Hepatocyte (in vitro differentiated cells): Measurements from ENCODE around the gene ZFR2. TPM values are rescaled to one million over a fixed set of nuclear protein-coding genes. Genes with fewer than 3 reads are reported as not detected.

ENCODE experiments used
- DNase-seq: peaks from one replicate; pipeline ENCODE4 v3.0.0-alpha.2; 2016; ENCODE audit warnings: low spot score
- H2AFZ ChIP-seq: fragments of 200-600 bp; sonication (generic); 2 replicates; pipeline ENCODE4 v1.6.0; 2016; ENCODE audit warnings: antibody characterized with exemption, mild to moderate bottlenecking
- H3K27ac ChIP-seq: fragments of 200-600 bp; sonication (generic); 2 replicates; pipeline ENCODE4 v1.5.1; 2016; ENCODE audit warnings: mild to moderate bottlenecking
- H3K27me3 ChIP-seq: fragments of 200-600 bp; sonication (generic); 2 replicates; pipeline ENCODE4 v1.6.1; 2016
- H3K36me3 ChIP-seq: fragments of 200-600 bp; sonication (generic); replicated peaks from 2 replicates; pipeline ENCODE4 v1.5.1; 2016; ENCODE audit warnings: low read depth; ENCODE audit not compliant: insufficient read depth
- H3K4me1 ChIP-seq: fragments of 200-600 bp; sonication (generic); 2 replicates; pipeline ENCODE4 v1.5.1; 2016; ENCODE audit warnings: mild to moderate bottlenecking, moderate library complexity; ENCODE audit not compliant: insufficient read depth
- H3K4me2 ChIP-seq: fragments of 200-600 bp; sonication (generic); 2 replicates; pipeline ENCODE4 v1.6.0; 2016
- H3K4me3 ChIP-seq: fragments of 200-600 bp; sonication (generic); 2 replicates; pipeline ENCODE4 v1.5.1; 2016; ENCODE audit warnings: mild to moderate bottlenecking
- H3K79me2 ChIP-seq: fragments of 200-600 bp; sonication (generic); 2 replicates; pipeline ENCODE4 v1.6.0; 2017; ENCODE audit warnings: mild to moderate bottlenecking
- H3K9me2 ChIP-seq: fragments of 200-600 bp; sonication (generic); replicated peaks from 2 replicates; pipeline ENCODE4 v1.6.0; 2017; ENCODE audit warnings: mild to moderate bottlenecking; ENCODE audit not compliant: insufficient read depth
- H3K9me3 ChIP-seq: fragments of 200-600 bp; sonication (generic); 2 replicates; pipeline ENCODE4 v1.5.1; 2016; ENCODE audit warnings: low read depth, mild to moderate bottlenecking
- H4K20me1 ChIP-seq: fragments of 200-600 bp; sonication (generic); 2 replicates; pipeline ENCODE4 v1.6.0; 2016; ENCODE audit warnings: mild to moderate bottlenecking; ENCODE audit not compliant: insufficient read depth, poor library complexity, severe bottlenecking
- EZH2 ChIP-seq: fragments of 200-600 bp; sonication (generic); IDR thresholded peaks from 2 replicates; pipeline ENCODE4 v1.6.1; 2016; ENCODE audit warnings: antibody characterized with exemption, mild to moderate bottlenecking, borderline replicate concordance
- EZH2phosphoT487 ChIP-seq: fragments of 200-600 bp; sonication (generic); IDR thresholded peaks from one replicate; pipeline ENCODE4 v1.6.1; 2018; ENCODE audit warnings: antibody characterized with exemption, mild to moderate bottlenecking, low read depth, moderate library complexity; ENCODE audit not compliant: unreplicated experiment, severe bottlenecking
- WGBS: methylation state at CpG from one replicate; pipeline ENCODE4 v1.1.6; 2016; ENCODE audit warnings: low lambda C conversion rate; ENCODE audit errors: missing lambda C conversion rate; 5-methylcytosine and 5-hydroxymethylcytosine counted together
- polyA plus RNA-seq: library from polyadenylated mRNA; unstranded; fragments of >200 nt; fragmentation: Nextera tagmentation; extraction: Ambion mirVana; gene quantifications from 2 replicates; pipeline ENCODE4 v1.2.1, GENCODE V29; 2016
- total RNA-seq: library from RNA; depleted of rRNA; stranded (reverse); fragments of >200 nt; gene quantifications from 2 replicates; pipeline ENCODE4 v1.2.3, GENCODE V29; 2014
- TF ChIP-seq, protein P1 (sequence below): fragments of 200-600 bp; sonication (generic); IDR thresholded peaks from 2 replicates; pipeline ENCODE4 v1.5.1; 2016; ENCODE audit warnings: antibody characterized with exemption, mild to moderate bottlenecking; ENCODE audit not compliant: poor library complexity

Gene ZFR2
- total and polyA plus RNA-seq, 2 experiments from 2014 or later = 0.97 to 1.7 TPM

DNA sequence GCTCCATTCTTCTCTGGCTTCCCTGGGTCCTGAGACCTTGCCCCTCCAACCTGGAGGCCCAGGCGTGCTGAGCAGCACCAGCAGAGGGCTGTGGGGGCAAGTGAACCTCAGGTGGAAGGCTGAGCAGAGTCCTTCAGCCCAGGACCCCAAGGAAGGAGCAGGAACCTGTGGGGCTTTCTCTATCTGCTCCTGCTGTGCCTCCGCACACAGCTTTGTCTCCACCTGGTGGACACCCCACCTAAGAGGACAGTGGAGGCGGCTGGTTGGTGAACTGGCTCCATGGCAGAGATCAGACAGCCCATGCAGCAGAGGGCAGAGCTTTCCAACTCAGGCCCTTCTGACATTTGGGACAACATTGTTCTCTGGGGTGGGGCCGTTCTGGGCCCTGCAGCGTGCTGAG, 19.7 kb downstream of the ZFR2 start:
- 54% methylated on average over 5 of the region's 5 CpGs for WGBS
- H3K36me3 ChIP-seq = no peaks in the 10 kb centered on the region

DNA sequence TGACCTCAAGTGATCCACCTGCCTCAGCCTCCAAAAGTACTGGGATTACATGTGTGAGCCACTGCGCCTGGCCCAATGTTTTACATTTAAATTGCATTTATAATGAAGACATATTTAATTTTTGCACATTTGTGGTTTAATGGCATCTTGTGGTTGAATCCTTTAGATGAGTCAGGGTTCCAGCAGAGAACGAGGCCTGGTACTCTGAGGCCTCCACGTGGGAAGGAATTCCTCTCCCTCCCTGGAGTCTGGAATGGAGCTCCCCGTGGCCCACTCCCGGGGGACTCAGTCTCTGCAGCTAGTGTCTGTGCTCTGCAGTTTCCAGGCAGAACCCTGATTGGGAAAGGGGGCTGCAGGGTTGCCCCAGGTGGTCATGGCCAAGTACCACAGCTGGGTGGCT, 24.2 kb downstream of the ZFR2 start:
- H3K27me3 ChIP-seq = no peaks in the 10 kb centered on the region
- H3K79me2 ChIP-seq = no peaks in the 10 kb centered on the region
- no peak overlapping the region for H3K27ac ChIP-seq
- H2AFZ ChIP-seq = no peak overlapping the region
- no peaks in the 10 kb centered on the region for H3K9me3 ChIP-seq
- no peaks in the 10 kb centered on the region for H3K4me1 ChIP-seq
- H4K20me1 ChIP-seq = no peaks in the 10 kb centered on the region
- no peak overlapping the region for H3K4me3 ChIP-seq
- 73% methylated on average over 5 of the region's 5 CpGs for WGBS
- H3K4me2 ChIP-seq = no peak overlapping the region
- H3K9me2 ChIP-seq = no peaks in the 10 kb centered on the region
- no peaks in the 10 kb centered on the region for H3K36me3 ChIP-seq
- TF ChIP-seq, protein P1, sequence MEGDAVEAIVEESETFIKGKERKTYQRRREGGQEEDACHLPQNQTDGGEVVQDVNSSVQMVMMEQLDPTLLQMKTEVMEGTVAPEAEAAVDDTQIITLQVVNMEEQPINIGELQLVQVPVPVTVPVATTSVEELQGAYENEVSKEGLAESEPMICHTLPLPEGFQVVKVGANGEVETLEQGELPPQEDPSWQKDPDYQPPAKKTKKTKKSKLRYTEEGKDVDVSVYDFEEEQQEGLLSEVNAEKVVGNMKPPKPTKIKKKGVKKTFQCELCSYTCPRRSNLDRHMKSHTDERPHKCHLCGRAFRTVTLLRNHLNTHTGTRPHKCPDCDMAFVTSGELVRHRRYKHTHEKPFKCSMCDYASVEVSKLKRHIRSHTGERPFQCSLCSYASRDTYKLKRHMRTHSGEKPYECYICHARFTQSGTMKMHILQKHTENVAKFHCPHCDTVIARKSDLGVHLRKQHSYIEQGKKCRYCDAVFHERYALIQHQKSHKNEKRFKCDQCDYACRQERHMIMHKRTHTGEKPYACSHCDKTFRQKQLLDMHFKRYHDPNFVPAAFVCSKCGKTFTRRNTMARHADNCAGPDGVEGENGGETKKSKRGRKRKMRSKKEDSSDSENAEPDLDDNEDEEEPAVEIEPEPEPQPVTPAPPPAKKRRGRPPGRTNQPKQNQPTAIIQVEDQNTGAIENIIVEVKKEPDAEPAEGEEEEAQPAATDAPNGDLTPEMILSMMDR = no peak
- TF ChIP-seq EZH2phosphoT487 (no peak), EZH2 (no peak)
- no peak for DNase-seq

More for the DNA sequence above, 19.7 kb downstream of the ZFR2 start:
- H3K79me2 ChIP-seq = no peaks in the 10 kb centered on the region
- no peak overlapping the region for H2AFZ ChIP-seq
- peak; percentile 45 for DNase-seq
- TF ChIP-seq EZH2 (no peak), EZH2phosphoT487 (no peak)
- TF ChIP-seq, protein P1 = peak; percentile 40
- H3K27ac ChIP-seq = no peak overlapping the region
- no peaks in the 10 kb centered on the region for H3K27me3 ChIP-seq
- no peaks in the 10 kb centered on the region for H4K20me1 ChIP-seq
- no peak overlapping the region for H3K4me3 ChIP-seq
- H3K9me3 ChIP-seq = no peaks in the 10 kb centered on the region
- no peaks in the 10 kb centered on the region for H3K4me1 ChIP-seq
- H3K4me2 ChIP-seq = no peak overlapping the region
- no peaks in the 10 kb centered on the region for H3K9me2 ChIP-seq

DNA sequence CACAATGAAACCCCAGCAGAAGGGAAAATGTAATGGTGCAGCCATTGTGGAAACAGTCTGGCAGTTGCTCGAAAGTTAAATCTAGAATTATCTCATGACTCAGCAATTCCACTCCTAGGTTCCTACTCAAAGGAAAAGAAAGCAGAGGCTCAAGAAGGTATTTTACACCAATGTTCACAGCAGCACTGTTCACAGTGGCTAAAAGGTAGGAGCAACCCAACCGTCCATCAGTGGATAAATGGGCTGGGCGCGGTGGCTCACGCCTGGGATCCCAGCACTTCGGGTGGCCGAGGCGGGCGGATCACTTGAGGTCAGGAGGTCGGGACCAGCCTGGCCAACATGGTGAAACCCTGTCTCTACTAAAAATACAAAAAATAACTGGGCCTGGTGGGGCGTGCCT, 25.9 kb downstream of the ZFR2 start:
- no peaks in the 10 kb centered on the region for H3K4me1 ChIP-seq
- WGBS = 88% methylated on average over 11 of the region's 11 CpGs
- H2AFZ ChIP-seq = no peak overlapping the region
- H3K9me2 ChIP-seq = no peaks in the 10 kb centered on the region
- no peaks in the 10 kb centered on the region for H3K79me2 ChIP-seq
- H3K4me2 ChIP-seq = no peak overlapping the region
- no peaks in the 10 kb centered on the region for H3K27me3 ChIP-seq
- no peak for DNase-seq
- no peak overlapping the region for H3K4me3 ChIP-seq
- H3K27ac ChIP-seq = no peak overlapping the region
- H4K20me1 ChIP-seq = no peaks in the 10 kb centered on the region
- TF ChIP-seq, protein P1 = no peak
- TF ChIP-seq EZH2phosphoT487 (no peak), EZH2 (no peak)
- H3K36me3 ChIP-seq = no peaks in the 10 kb centered on the region
- H3K9me3 ChIP-seq = no peaks in the 10 kb centered on the region

DNA sequence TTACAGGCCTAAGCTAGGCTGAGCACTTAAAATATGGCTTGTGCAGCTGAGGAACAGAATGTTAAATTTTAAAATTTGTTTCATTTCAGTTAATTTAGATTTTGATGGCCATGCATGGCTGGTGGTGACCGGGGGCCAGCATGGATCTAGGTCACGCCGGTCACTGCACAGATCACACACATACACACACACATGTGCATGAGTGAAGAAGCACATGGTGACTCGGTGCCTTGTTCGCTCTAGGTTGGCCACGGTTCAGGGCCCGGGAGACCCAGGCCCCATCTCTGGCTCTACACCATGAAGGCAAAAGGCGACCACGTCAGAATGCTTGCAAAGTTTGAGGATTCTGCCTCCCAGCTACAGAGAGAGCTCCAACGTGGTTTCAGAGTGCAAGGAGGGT, 28.0 kb downstream of the ZFR2 start:
- H3K9me2 ChIP-seq = no peaks in the 10 kb centered on the region
- TF ChIP-seq EZH2 = no peak
- TF ChIP-seq, protein P1 = no peak
- no peak for TF ChIP-seq EZH2phosphoT487
- no peak for DNase-seq
- no peak overlapping the region for H2AFZ ChIP-seq
- H4K20me1 ChIP-seq = no peaks in the 10 kb centered on the region
- no peaks in the 10 kb centered on the region for H3K79me2 ChIP-seq
- H3K27ac ChIP-seq = no peak overlapping the region
- 90% methylated on average over 10 of the region's 10 CpGs for WGBS
- no peak overlapping the region for H3K4me2 ChIP-seq
- no peak overlapping the region for H3K4me3 ChIP-seq
- H3K4me1 ChIP-seq = no peaks in the 10 kb centered on the region
- no peaks in the 10 kb centered on the region for H3K9me3 ChIP-seq
- no peaks in the 10 kb centered on the region for H3K27me3 ChIP-seq
- H3K36me3 ChIP-seq = no peaks in the 10 kb centered on the region
